Measurements from ENCODE around the gene ABHD15. TPM values are rescaled to one million over a fixed set of nuclear protein-coding genes. Genes with fewer than 3 reads are reported as not detected.
A peak's percentile ranks its signal among the peaks of the same experiment; 100 is the strongest.

ABHD15 gene
- total and polyA plus RNA-seq, 9 of the 15 experiments (the other 6 are each of a cell fraction or from before 2014, with no cell fraction given): 0.85 to 4.2 (median 2.1) TPM

DNA sequence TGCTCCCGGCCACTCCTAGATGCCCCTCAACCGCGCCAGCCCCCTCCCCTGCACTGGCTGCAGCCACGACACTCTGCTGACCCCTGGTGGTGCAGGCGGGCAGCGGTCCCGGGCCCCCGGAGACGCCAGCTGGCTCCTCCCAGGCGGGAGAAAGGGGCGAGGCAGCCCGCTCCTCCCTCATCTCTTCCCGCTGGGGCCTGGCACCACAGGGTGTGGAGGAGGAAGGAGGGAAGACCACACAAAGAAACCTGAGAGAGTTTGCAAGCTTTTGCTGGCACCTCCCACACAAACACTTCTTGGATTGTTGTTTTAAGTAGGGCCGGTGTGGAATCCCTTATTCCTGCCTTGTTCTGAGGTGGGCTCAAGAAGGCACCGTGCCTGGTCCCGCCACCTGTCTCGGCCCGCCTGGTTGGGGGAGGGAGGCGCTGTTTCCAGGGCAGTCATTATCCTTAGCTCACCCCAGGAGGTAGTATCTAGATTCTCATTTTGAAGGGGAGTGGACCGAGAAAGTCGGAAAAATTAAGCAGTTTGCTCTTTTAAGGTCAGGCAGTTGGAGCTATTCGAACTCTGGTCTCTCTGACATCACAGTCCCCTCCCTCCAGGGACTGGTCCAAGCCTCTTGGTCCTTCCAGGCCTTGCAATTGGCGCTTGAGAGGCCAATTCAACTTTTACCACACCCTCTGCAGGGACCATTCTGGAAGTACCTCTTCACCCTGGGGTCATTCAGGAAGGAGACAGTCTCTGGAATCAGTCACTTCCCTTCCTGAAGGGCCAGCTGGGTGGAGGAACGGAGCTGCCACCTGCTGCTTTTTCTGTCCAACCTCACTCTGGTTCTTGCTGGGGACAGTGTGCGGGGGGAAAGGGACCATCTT is 25.1 kb upstream of the ABHD15 start (continued):
- TF ChIP-seq RBM34 (IDR thresholded peaks at IDR 0.05; ENCODE audit: borderline replicate concordance, insufficient read depth, low read length) (no peak), BMI1 (IDR thresholded peaks at IDR 0.05; ENCODE audit: low read length) (no peak), MCM7 (IDR thresholded peaks at IDR 0.05) (no peak), TCFL5 (CRISPR knock-in tag; conservative IDR thresholded peaks at IDR 0.05) (no peak), ZNF695 (CRISPR knock-in tag; IDR thresholded peaks at IDR 0.05) (no peak)

- in situ Hi-C loops (cut with MboI) (no loop called here), intact Hi-C loops (cut with micrococcal nuclease) (loop anchor here (2.0 to 5.0 kb wide), 2 partner anchors 199 to 298 kb away; partner anchors contain the start of gene TAOK1)
- Histone ChIP-seq H3K36me3 (ENCODE audit: control insufficient read depth, insufficient read depth, low read length) (no peaks in the 10 kb centered on the region), H4K20me1 (replicated peaks; ENCODE audit: control insufficient read depth, insufficient read depth, low read length) (peaks cover 5% of the 10 kb centered on the region), H3K79me2 (ENCODE audit: control insufficient read depth, insufficient read depth, low read length) (peaks cover 25% of the 10 kb centered on the region), H3K4me2 (ENCODE audit: insufficient read depth, low read length) (peak overlapping the region; percentile 83), H3K9me1 (ENCODE audit: control insufficient read depth, insufficient read depth, low read length) (peaks cover 3% of the 10 kb centered on the region), H3K27ac (ENCODE audit: extremely low read depth, low read depth, low read length) (peak overlapping the region; percentile 48; the same call in 2 of the 3 replicates), H3K9ac (ENCODE audit: insufficient read depth in 1 of 2, low read depth in 2 of 2, low read length in 2 of 2) (peak overlapping the region; percentile 44 to 88), H3K27me3 (ENCODE audit: control insufficient read depth in 2 of 2, insufficient read depth in 2 of 2, low read length in 2 of 2) (no peaks in the 10 kb centered on the region), H3K9me3 (replicated peaks; ENCODE audit: control insufficient read depth, insufficient read depth, low read depth, low read length) (no peaks in the 10 kb centered on the region), H3K4me1 (replicated peaks in 1 of 2; ENCODE audit: control insufficient read depth in 2 of 2, insufficient read depth in 2 of 2, low read length in 2 of 2) (peaks cover 35 to 81% of the 10 kb centered on the region in 2 experiments), H2AFZ (ENCODE audit: low read depth, low read length) (peak overlapping the region; percentile 95), H3K4me3 (peak overlapping the region; percentile 16)
- BruUV-seq (replicated peaks): no TSS peak
- 13% methylated on average over 30 of the region's 31 CpGs for WGBS (ENCODE audit: insufficient coverage, low coverage, missing lambda C conversion rate)
- DNase-seq (ENCODE audit: extremely low read depth in 1 of 4, low spot score in 3 of 4): peak; percentile 58 to 80 (median 69)
- ChIA-PET POLR2A (interaction anchor here (0.6 to 1.0 kb wide), 3 partner anchors 10 to 467 kb away, joined by 3 to 4 read pairs (median 4); partner anchors contain the start of gene TP53I13), CTCF (ENCODE audit: low intra/inter-chr PET ratio) (interaction anchor here (0.6 to 2.3 kb wide), 3 partner anchors 11 to 300 kb away, joined by 3 to 19 read pairs (median 3); no protein-coding TSS in a partner anchor)
- FAIRE-seq: no peak
- ATAC-seq: peak; percentile 28
- no peak for TF ChIP-seq ZNF785 (CRISPR knock-in tag; IDR thresholded peaks at IDR 0.05)
- TF ChIP-seq ZNF79 (CRISPR knock-in tag; IDR thresholded peaks at IDR 0.05; ENCODE audit: low read depth): no peak
- no peak for TF ChIP-seq CBX3 (IDR thresholded peaks at IDR 0.05; ENCODE audit: borderline replicate concordance in 1 of 2, low read length in 2 of 2)
- no peak for TF ChIP-seq ZKSCAN3 (CRISPR knock-in tag; IDR thresholded peaks at IDR 0.05)
- no peak for TF ChIP-seq ZFP36 (IDR thresholded peaks at IDR 0.05; ENCODE audit: low read depth, low read length, partially characterized antibody)
- no peak for TF ChIP-seq ZNF76 (CRISPR knock-in tag; IDR thresholded peaks at IDR 0.05; ENCODE audit: borderline replicate concordance)
- TF ChIP-seq DLX4 (CRISPR knock-in tag; IDR thresholded peaks at IDR 0.05): no peak
- no peak for TF ChIP-seq ZNF41 (CRISPR knock-in tag; conservative IDR thresholded peaks at IDR 0.05)
- no peak for TF ChIP-seq MXI1 (IDR thresholded peaks at IDR 0.05; ENCODE audit: low read depth, low read length)
- no peak for TF ChIP-seq SRSF7 (optimal IDR thresholded peaks at IDR 0.05; ENCODE audit: low read depth, low read length)
- TF ChIP-seq ZFP30 (CRISPR knock-in tag; IDR thresholded peaks at IDR 0.05; ENCODE audit: borderline replicate concordance): no peak
- TF ChIP-seq POLR3G (IDR thresholded peaks at IDR 0.05; ENCODE audit: extremely low read depth, insufficient read length, insufficient replicate concordance): no peak
- TF ChIP-seq CBX8 (IDR thresholded peaks at IDR 0.05; ENCODE audit: borderline replicate concordance, extremely low read depth, low read depth, low read length, poor library complexity, severe bottlenecking): no peak
- no peak for TF ChIP-seq LEF1 (IDR thresholded peaks at IDR 0.05)
- TF ChIP-seq ZNF764 (CRISPR knock-in tag; IDR thresholded peaks at IDR 0.05; ENCODE audit: low read depth): no peak
- no peak; the same call in 1 of the 2 replicates for TF ChIP-seq ZNF263 (CRISPR knock-in tag; IDR thresholded peaks at IDR 0.05; ENCODE audit: borderline replicate concordance)
Observed at GRCh38 chr17:29591146-29591736, 24.4 kb upstream of the ABHD15 start.
